HL-60 (cell line): ENCODE data around the gene TEX28.
"Not testable (repeated sequence)": the region's sequence is repeated elsewhere in the genome, so short reads cannot be mapped to it uniquely, and the experiment has no call there.

Experiments used
- DNase-seq, 2 experiments: peaks; one replicate each; pipeline ENCODE4 v3.0.0-alpha.2; 2010 to 2020; ENCODE audit warnings: low read depth in 1 of 2, low spot score in 1 of 2
- H3K27ac ChIP-seq: fragments of 250-450 bp; sonication (Bioruptor Pico); replicated peaks from 2 replicates; pipeline ENCODE4 v1.5.1; 2020; ENCODE audit warnings: mild to moderate bottlenecking, moderate library complexity
- H3K27me3 ChIP-seq: fragments of 250-450 bp; sonication (Bioruptor Pico); 2 replicates; pipeline ENCODE4 v1.5.1; 2021; ENCODE audit warnings: mild to moderate bottlenecking, moderate library complexity; ENCODE audit not compliant: insufficient read depth, poor library complexity, severe bottlenecking
- H3K4me3 ChIP-seq: replicated peaks from 2 replicates; pipeline ENCODE4 v1.5.1; 2011; ENCODE audit warnings: mild to moderate bottlenecking, control low read depth, low read length; ENCODE audit not compliant: insufficient read depth

TEX28 gene

GRCh38 chrX:154263072-154263471 is 31.9 kb downstream of the TEX28 start:
- H3K27ac ChIP-seq, DNase-seq, H3K4me3 ChIP-seq, H3K27me3 ChIP-seq: not testable (repeated sequence)

GRCh38 chrX:154258711-154259110 is 36.2 kb downstream of the TEX28 start:
- not testable (repeated sequence) for H3K4me3 ChIP-seq, H3K27ac ChIP-seq, DNase-seq, H3K27me3 ChIP-seq

GRCh38 chrX:154257282-154257681 is 37.6 kb downstream of the TEX28 start, which contains the start of gene OPN1MW3:
Gene OPN1MW3 (plus strand): TSS chrX:154257582. CDS start chrX:154257620, 38 bp downstream.
- not testable (repeated sequence) for H3K27me3 ChIP-seq, H3K4me3 ChIP-seq, H3K27ac ChIP-seq, DNase-seq

- H3K27me3 ChIP-seq, H3K4me3 ChIP-seq, DNase-seq, H3K27ac ChIP-seq: not testable (repeated sequence)
Observed at GRCh38 chrX:154248076-154248475, 46.8 kb downstream of the TEX28 start.

GRCh38 chrX:154247377-154248045 is 47.4 kb downstream of the TEX28 start:
- not testable (repeated sequence) for DNase-seq, H3K27me3 ChIP-seq, H3K4me3 ChIP-seq, H3K27ac ChIP-seq

- not testable (repeated sequence) for H3K4me3 ChIP-seq, H3K27ac ChIP-seq, H3K27me3 ChIP-seq
- peak in 1 of 2 experiments; percentile 3 for DNase-seq
Observed at GRCh38 chrX:154239982-154240503, 54.9 kb downstream of the TEX28 start.

GRCh38 chrX:154238939-154239559 is 55.9 kb downstream of the TEX28 start:
- not testable (repeated sequence) for DNase-seq, H3K4me3 ChIP-seq, H3K27me3 ChIP-seq, H3K27ac ChIP-seq

GRCh38 chrX:154233620-154234019 is 61.3 kb downstream of the TEX28 start:
- not testable (repeated sequence) for H3K27ac ChIP-seq, DNase-seq, H3K27me3 ChIP-seq, H3K4me3 ChIP-seq

GRCh38 chrX:154231443-154231842 is 63.5 kb downstream of the TEX28 start:
- not testable (repeated sequence) for H3K4me3 ChIP-seq, H3K27me3 ChIP-seq, DNase-seq, H3K27ac ChIP-seq

GRCh38 chrX:154226706-154227105 is 68.2 kb downstream of the TEX28 start:
- not testable (repeated sequence) for H3K27me3 ChIP-seq, DNase-seq

GRCh38 chrX:154225292-154225691 is 69.6 kb downstream of the TEX28 start:
- H3K4me3 ChIP-seq, H3K27ac ChIP-seq, H3K27me3 ChIP-seq, DNase-seq: not testable (repeated sequence)

More at GRCh38 chrX:154226706-154227105, 68.2 kb downstream of the TEX28 start:
- not testable (repeated sequence) for H3K4me3 ChIP-seq, H3K27ac ChIP-seq
